Lower lobe of right lung (tissue), 2 donors: ENCODE data around the gene GRIK5. TPM values are rescaled to one million over a fixed set of nuclear protein-coding genes. Genes with fewer than 3 reads are reported as not detected.
A peak's percentile ranks its signal among the peaks of the same experiment; 100 is the strongest.
"Not testable (repeated sequence)": the region's sequence is repeated elsewhere in the genome, so short reads cannot be mapped to it uniquely, and the experiment has no call there.

Experiments used
- ATAC-seq, 2 donors: fragments of 200-7000 bp; cut with Tn5 transposase; one replicate each; pipeline ENCODE4 v1.9.1; 2020 to 2022; ENCODE audit warnings: mild to moderate bottlenecking in 2 of 2, moderate library complexity in 2 of 2
- DNase-seq: peaks from one replicate; pipeline ENCODE4 v3.0.0-alpha.2; 2020
- H3K27ac ChIP-seq: fragments of 200-600 bp; one replicate; pipeline ENCODE4 v1.8.0; 2022
- H3K27me3 ChIP-seq: fragments of 200-600 bp; one replicate; pipeline ENCODE4 v1.8.0; 2022; ENCODE audit warnings: low read depth
- H3K36me3 ChIP-seq: fragments of 200-600 bp; one replicate; pipeline ENCODE4 v1.8.0; 2022; ENCODE audit warnings: mild to moderate bottlenecking
- H3K4me1 ChIP-seq: fragments of 200-600 bp; one replicate; pipeline ENCODE4 v1.8.0; 2022
- H3K4me3 ChIP-seq: fragments of 200-600 bp; one replicate; pipeline ENCODE4 v1.8.0; 2022; ENCODE audit warnings: mild to moderate bottlenecking
- H3K9me3 ChIP-seq: fragments of 200-600 bp; one replicate; pipeline ENCODE4 v1.8.0; 2022
- CTCF ChIP-seq: fragments of 200-600 bp; IDR thresholded peaks from one replicate; pipeline ENCODE4 v1.8.0; 2022; ENCODE audit warnings: antibody characterized with exemption, mild to moderate bottlenecking
- intact Hi-C: fragments of 100-400 bp; cut with DNase I; formaldehyde crosslinking; loops from one replicate; pipeline ENCODE4 v1.11.0; 2022
- total RNA-seq: library from RNA; stranded (reverse); fragmentation: NEBNext Ultra II Directional; extraction: Animal tissue kit (Norgen Biotek cat#: 25700); gene quantifications from one replicate; pipeline ENCODE4 v1.2.1, GENCODE V29; 2021
- donor health status: DM: no; HTN: yes; CAD: no; lungs with severe emphysema.

GRIK5 gene
- total RNA-seq, 1 donor from 2014 or later = 0.41 TPM

- no peak for TF ChIP-seq CTCF
- H3K27ac ChIP-seq = no peak overlapping the region
- no peaks in the 10 kb centered on the region for H3K36me3 ChIP-seq
- ATAC-seq (no peak), DNase-seq (no peak)
- intact Hi-C loops = no loop called here
- no peaks in the 10 kb centered on the region for H3K9me3 ChIP-seq
- no peaks in the 10 kb centered on the region for H3K4me1 ChIP-seq
- no peaks in the 10 kb centered on the region for H3K27me3 ChIP-seq
- no peak overlapping the region for H3K4me3 ChIP-seq
Observed at GRCh38 chr19:42052241-42052863, 17.7 kb downstream of the GRIK5 start.

- TF ChIP-seq CTCF = no peak
- H3K36me3 ChIP-seq = no peaks in the 10 kb centered on the region
- no peak overlapping the region for H3K4me3 ChIP-seq
- DNase-seq = no peak
- H3K4me1 ChIP-seq = no peaks in the 10 kb centered on the region
- H3K27ac ChIP-seq = no peak overlapping the region
- intact Hi-C loops = no loop called here
- no peak for ATAC-seq
- no peaks in the 10 kb centered on the region for H3K27me3 ChIP-seq
- H3K9me3 ChIP-seq = no peaks in the 10 kb centered on the region
Observed at GRCh38 chr19:42051166-42052115, 18.6 kb downstream of the GRIK5 start.

GRCh38 chr19:42048992-42049391 lies 21.0 kb downstream of the GRIK5 start:
- peak overlapping the region; percentile 24 for H3K4me3 ChIP-seq
- H3K27ac ChIP-seq = no peak overlapping the region
- H3K36me3 ChIP-seq = no peaks in the 10 kb centered on the region
- intact Hi-C loops = no loop called here
- no peaks in the 10 kb centered on the region for H3K9me3 ChIP-seq
- no peaks in the 10 kb centered on the region for H3K27me3 ChIP-seq
- DNase-seq = no peak
- ATAC-seq = peak in 1 of 2 donors; percentile 50
- no peak for TF ChIP-seq CTCF
- H3K4me1 ChIP-seq = no peaks in the 10 kb centered on the region

GRCh38 chr19:42045575-42045974 lies 24.4 kb downstream of the GRIK5 start:
- Histone ChIP-seq H3K36me3 (no peaks in the 10 kb centered on the region), H3K27me3 (no peaks in the 10 kb centered on the region), H3K9me3 (no peaks in the 10 kb centered on the region), H3K4me3 (no peak overlapping the region), H3K4me1 (no peaks in the 10 kb centered on the region), H3K27ac (no peak overlapping the region)
- intact Hi-C loops = no loop called here
- TF ChIP-seq CTCF = no peak
- DNase-seq = no peak
- ATAC-seq = no peak

- ATAC-seq (no peak), DNase-seq (no peak)
- TF ChIP-seq CTCF = no peak
- H3K4me3 ChIP-seq = no peak overlapping the region
- intact Hi-C loops = no loop called here
- H3K27ac ChIP-seq = no peak overlapping the region
- no peaks in the 10 kb centered on the region for H3K4me1 ChIP-seq
- H3K27me3 ChIP-seq = no peaks in the 10 kb centered on the region
- H3K9me3 ChIP-seq = no peaks in the 10 kb centered on the region
- H3K36me3 ChIP-seq = no peaks in the 10 kb centered on the region
Observed at GRCh38 chr19:42042455-42043170, 27.4 kb downstream of the GRIK5 start.

GRCh38 chr19:42040491-42040890 lies 29.5 kb downstream of the GRIK5 start:
- intact Hi-C loops = not testable (repeated sequence)

More at GRCh38 chr19:42040491-42040890, 29.5 kb downstream of the GRIK5 start:
- not testable (repeated sequence) for H3K4me1 ChIP-seq, H3K36me3 ChIP-seq, H3K27me3 ChIP-seq, H3K9me3 ChIP-seq, DNase-seq, H3K4me3 ChIP-seq, H3K27ac ChIP-seq, ATAC-seq
